Activated T-cell treated with anti-CD3 and anti-CD28 coated beads for 4 hours (primary cell): ENCODE measurements around the gene ENOX2.
"Not testable (repeated sequence)": the region's sequence is repeated elsewhere in the genome, so short reads cannot be mapped to it uniquely, and the experiment has no call there.

ENCODE experiments used
- DNase-seq: peaks from one replicate; pipeline ENCODE4 v3.0.0-alpha.2; 2020

ENOX2 gene

DNA sequence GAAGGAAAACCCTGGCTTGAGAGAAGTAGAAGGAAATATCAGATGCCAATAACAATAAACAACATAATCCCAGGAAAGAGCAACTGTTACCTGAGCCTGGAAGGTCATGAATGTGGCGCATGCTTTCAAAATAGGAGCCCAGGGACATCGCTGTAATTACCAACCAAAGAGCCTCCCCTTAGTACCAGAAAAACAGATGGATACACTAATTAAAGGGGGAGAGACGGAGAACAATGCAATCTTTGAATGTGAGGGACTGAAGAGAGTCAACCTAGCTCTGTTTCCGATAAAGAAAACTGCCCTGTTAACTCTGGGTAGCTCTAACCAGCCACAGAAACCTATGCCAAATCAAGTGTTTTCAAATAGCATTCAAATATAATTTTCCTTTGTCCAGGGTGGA lies 161.4 kb downstream of the ENOX2 start:
- DNase-seq = no peak

- no peak for DNase-seq
Observed at GRCh38 chrX:130741151-130741550, 161.9 kb downstream of the ENOX2 start.

DNA sequence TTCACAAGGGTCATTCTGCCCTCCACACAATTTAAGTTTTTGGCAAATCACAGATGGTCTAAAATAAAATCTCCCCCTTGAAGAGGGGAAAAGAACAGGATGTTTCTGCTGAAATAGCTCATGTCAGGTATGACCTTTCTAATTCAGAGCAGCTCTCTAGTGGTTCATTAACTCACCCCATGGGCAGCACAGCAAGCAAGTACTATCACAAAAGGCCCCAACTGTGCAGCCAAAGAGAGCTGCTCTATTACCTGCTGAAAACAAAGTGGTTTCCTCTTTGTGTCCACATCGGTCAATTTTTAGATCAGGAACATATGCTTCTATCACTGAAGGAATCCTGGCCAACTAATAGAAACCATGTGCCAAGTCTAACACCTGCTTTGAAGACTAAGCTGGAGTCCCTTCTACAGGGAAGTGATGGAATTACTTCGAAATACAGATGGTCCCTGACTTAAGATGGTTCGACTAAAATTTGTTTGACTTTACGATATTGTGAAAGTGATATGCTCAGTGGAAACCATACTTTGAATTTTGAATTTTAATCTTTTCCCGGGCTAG lies 164.3 kb downstream of the ENOX2 start:
- no peak for DNase-seq

GRCh38 chrX:130734713-130735112 lies 168.3 kb downstream of the ENOX2 start:
- DNase-seq = no peak

DNA sequence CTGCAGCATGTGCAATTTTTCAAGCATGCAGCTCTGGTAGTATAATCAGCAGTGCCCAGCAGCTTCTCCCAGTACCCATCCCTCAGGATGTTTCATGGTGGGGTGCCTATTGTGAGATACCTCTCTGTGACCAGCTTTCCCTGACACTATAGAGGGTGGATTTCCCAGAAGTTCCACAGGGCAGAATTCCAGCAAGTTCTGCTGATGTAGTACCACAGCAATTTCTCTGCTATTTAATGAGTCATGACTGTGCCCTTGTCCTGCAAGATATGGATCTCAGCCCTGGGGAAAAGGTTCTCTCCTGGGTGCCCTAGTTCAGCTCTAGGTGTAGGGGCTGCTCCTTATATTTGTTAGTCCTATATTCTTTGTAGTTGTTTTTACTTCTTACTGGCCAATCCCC lies 174.8 kb downstream of the ENOX2 start:
- no peak for DNase-seq

DNA sequence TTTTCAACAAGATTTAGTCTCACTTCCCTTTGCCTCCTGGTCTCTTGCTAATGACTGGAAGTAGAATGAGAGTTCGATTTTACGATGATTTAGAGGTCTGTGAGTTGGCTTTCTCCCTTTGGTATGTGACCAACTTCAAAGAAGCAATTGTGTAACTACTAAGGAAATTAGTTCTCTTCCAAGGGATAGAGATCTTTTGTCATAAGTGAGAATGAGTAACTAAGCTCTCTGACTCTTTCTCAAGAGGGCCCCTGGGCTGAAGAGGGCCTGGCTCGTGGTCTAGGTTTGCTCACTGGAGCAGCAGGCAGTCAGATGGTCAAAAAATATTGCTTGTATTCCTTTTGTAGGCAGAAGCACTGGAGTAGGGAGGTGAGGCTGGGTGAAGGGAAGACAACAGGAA lies 176.3 kb downstream of the ENOX2 start:
- no peak for DNase-seq

GRCh38 chrX:130725519-130725918 lies 177.5 kb downstream of the ENOX2 start:
- DNase-seq = no peak

DNA sequence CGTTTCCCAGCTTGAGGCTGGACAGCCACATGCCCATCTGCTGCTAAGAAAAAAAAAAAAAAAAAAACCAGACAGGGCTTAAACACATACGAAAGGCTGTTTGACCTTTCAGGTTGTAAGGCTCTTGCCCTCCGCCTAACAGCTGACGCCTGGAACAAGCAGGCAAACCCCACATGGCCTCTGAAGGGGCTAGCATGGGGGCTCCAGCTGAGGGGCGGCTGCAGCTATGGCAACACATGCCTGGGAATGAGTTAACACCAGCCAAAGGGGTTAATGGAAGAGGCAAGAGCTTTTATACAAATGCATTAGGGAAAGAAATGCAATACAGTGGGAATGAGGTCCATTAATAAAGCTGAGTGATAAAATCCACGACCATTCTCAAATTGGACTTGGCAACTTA lies 183.6 kb downstream of the ENOX2 start:
- no peak for DNase-seq

GRCh38 chrX:130718137-130718536 lies 184.9 kb downstream of the ENOX2 start:
- DNase-seq = no peak

DNA sequence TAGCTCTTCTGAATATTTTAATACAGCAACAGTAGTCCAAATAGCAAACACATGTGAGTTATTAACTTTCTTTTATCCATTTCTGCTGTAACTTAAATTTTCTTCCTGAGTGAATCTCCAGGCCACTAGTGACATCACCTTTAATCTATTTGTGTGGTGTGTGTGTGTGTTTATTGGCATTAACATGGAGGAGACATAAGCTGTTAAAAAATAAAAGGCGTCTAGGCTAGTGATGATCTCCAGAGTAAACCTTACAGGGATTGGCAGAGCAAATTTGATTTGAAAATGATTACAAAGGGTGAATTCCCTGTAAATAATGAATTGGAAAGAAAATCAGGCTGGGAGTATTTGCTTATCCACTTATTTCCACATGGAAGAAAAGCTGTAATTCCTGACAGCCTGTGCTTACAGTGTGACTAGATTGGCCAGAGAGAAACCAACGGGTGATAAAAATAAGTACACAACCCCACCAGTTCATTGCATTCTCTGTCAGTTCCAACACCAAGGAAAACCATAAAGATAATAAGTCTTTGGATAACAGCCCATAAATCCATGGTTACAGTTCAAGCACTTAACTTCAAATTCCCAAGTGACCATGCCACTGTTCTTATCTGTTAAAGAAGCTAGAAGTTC lies 186.1 kb downstream of the ENOX2 start:
- no peak for DNase-seq

DNA sequence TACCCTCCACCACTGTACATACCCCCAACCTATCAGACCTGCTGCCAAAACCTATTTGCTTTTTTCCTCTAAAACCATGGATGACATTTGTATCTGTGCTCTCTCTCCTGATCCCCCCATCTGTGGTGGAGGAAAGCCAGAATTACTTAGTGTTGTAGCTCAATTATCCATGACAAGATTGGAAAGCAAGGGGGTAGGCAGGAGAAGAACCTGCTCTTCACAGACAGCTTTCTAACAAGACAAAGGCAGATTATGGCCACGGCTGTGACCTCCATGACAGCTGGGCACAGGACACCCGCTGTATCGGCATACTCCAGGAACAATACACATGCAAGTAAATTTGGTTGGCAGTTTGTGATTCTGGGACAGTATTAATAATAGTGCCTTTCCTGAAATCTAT lies 186.7 kb downstream of the ENOX2 start:
- DNase-seq = no peak

GRCh38 chrX:130715299-130715698 lies 187.7 kb downstream of the ENOX2 start:
- DNase-seq = no peak

- no peak for DNase-seq
Observed at GRCh38 chrX:130714665-130715064, 188.3 kb downstream of the ENOX2 start.

DNA sequence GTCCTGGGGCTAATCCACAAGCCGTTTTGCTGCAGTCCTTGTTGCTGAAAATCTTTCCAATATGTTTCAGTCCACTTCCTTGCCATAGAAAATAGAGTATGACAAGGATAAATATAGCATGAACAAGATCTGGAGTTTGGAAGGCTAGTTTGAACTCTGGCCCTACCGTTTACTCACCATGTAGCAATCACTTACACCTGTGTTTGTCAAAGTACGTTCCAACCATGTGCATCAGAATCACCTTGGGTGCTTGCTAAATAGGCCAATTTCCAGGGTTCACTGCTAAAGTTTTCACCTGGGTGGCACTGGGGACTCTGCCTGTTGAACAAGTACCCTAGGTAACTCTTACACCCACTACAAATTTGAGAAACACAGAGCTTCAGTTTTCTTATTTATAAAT lies 188.9 kb downstream of the ENOX2 start:
- no peak for DNase-seq

- DNase-seq = not testable (repeated sequence)
Observed at GRCh38 chrX:130709178-130709577, 193.8 kb downstream of the ENOX2 start.

DNA sequence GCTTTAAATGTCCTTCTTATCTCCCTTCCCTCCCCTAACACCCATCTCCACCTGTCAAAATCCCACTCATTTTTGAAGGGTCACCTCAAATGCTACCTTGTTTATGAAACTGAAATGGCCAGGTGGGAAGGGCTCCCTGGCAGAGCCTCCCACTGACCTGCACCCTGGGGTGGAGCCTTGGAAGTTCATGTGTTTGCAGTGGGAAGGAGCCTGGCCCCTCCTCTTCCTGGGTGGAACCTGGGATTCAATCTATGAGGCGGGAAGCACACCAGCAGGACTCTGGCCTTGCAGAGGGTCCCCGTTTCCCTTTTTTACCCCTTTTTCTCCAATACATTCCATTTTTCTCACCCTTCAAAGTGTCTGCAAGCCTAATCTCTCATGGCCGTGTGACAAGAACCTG lies 197.4 kb downstream of the ENOX2 start:
- no peak for DNase-seq

- no peak for DNase-seq
Observed at GRCh38 chrX:130704053-130705038, 198.7 kb downstream of the ENOX2 start.

DNA sequence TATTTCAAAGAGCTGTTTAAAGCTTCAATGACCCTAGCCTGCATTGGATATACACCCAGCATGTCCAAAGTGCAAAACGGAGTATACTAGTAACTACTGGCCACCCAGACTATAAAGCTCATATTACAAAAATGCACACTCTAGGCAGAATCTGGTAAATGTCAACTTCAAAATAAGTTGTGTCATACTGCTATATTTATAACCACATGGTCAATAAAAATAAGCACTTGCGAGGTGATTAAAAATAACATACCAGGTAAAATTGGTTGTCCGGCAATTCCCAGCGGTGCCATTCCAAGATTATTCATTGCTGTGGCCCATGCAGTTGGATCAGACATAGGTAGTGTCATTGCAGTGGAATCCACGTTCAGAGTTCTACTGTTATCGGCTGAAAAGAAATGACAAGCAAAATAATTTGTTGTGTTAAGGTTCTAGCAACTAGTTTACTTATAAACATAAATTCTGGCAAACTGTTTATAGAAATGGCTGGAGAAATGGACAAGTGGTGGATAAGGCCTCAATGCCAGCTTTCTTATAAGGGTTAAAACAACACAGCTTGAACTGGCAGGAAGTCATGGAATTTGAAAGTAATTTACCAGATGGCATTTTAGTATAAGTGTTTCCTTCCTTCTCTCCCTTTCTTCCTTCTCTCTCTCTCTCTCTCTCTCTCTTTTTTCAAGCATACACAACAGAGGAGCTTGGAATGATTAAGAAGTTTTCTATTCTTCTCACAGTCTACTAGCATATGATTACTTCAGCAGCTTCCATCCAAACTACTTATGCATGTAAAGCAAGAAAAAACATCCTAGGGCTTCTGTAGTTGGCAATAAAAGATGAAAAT lies 199.9 kb downstream of the ENOX2 start:
- DNase-seq = no peak

DNA sequence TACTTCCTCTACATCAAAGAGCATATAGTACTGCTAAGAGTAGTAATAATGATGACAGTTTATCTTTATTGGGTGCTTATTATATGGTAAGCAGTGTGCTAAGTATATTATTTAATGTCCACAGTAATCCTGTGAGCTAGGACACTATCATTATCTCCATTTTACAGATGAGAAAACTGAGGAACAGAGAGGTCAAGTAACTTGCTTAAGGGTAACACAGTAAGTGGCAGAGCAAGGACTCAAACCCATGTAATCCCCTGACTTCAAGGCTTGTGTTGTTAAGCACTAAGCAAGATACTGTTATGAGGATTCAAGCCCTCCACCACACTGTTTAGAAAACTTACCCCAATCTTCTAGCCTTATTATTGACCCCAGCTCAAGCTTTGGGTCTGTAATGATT lies 202.4 kb downstream of the ENOX2 start:
- DNase-seq = no peak

DNA sequence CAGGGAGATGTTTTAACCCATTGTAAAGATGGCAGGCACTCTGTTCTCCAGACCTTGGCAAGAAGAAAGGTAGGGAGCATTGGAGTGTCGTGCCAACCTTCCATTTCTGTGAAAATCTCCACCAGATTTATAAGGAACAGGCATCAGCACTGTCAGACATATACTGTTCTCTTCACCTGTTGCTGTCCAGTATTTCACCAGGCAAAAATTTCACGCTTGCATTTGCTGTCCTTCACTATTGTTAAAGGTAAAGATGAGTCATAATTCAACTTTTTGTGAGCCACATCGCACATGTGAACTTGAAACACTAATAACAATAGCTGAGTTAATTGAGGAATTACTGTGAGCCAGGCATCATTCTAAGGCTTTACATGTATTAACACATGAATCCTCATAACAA lies 203.4 kb downstream of the ENOX2 start:
- no peak for DNase-seq

DNA sequence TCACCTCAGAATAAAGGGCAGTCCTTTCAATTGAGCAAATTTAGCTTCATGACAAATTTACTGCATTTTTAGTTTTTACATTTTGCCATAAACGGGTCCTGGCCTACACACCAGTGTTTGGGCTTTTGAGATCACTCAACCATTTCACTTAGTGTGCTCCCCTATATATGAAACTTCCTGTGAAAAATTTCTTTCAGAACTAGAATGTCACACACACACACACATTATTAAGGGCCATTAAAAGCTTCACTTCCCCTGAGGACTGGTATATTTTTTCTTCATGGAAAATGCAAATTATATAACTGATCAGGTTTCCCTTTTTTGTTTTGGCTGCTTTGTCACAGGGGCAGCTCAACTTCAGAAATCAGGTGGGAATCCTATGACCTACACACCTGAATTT lies 206.5 kb downstream of the ENOX2 start:
- no peak for DNase-seq

GRCh38 chrX:130695931-130696330 lies 207.1 kb downstream of the ENOX2 start:
- no peak for DNase-seq

DNA sequence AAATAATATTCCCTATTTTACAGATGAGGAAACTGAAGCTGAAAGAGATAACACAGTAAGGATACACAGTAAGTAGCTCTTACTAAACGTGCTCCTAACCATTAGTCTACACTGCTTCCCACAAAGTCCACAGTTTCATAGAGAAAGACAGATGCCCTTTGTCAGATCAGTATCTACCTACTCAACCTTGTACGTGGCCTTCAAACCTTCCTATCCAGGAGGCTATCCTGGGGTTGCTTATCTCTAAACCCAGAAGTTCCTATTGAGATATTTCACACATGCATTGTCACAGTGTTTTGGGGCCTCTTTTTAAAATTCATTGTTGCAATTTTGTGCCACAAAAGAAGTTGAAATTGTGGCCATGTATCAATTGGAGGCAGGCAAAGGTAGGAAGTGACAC lies 208.0 kb downstream of the ENOX2 start:
- no peak for DNase-seq
